ENCODE data around the gene SYNDIG1L. TPM values are rescaled to one million over a fixed set of nuclear protein-coding genes. Genes with fewer than 3 reads are reported as not detected.

The SYNDIG1L gene
- total and polyA plus RNA-seq, 10 of the 15 experiments (the other 5 are each of a cell fraction or from before 2014, with no cell fraction given) = 0.04 TPM; not detected in 9

Other genes starting within 250 kb of the SYNDIG1L start
- not detected in 2 replicates for gene VSX2, start 186.8 kb downstream of the SYNDIG1L start, total RNA-seq (2014; rRNA removed)
- gene VSX2, start 186.8 kb downstream of the SYNDIG1L start, total RNA-seq (2014; rRNA removed; fragmentation: Illumina TruSeq; extraction: Trizol) = not detected in 2 replicates
- not detected in 2 replicates for gene VSX2, start 186.8 kb downstream of the SYNDIG1L start, total RNA-seq (2021)
- gene VSX2, start 186.8 kb downstream of the SYNDIG1L start, polyA plus RNA-seq (2011; rRNA removed) = 0.04 TPM in 1 of 2 replicates, not detected in the other
- gene VSX2, start 186.8 kb downstream of the SYNDIG1L start, polyA plus RNA-seq (2014; fragmentation: Illumina TruSeq; extraction: Trizol) = not detected in 2 replicates
- gene VSX2, start 186.8 kb downstream of the SYNDIG1L start, polyA plus RNA-seq (2014; fragmentation: Nextera tagmentation; extraction: Ambion mirVana) = not detected
- gene VSX2, start 186.8 kb downstream of the SYNDIG1L start, polyA plus RNA-seq (2014; rRNA removed) = 0.05 TPM in 1 of 2 replicates, not detected in the other
- under 1 TPM in 1 of 2 experiments, not detected in 1; 0.05 TPM for gene VSX2, start 186.8 kb downstream of the SYNDIG1L start, polyA plus RNA-seq (2016; fragmentation: Nextera tagmentation; extraction: Ambion mirVana)
- gene ABCD4, start 123.3 kb downstream of the SYNDIG1L start, total RNA-seq (2014; rRNA removed) = 26.4 and 30.0 TPM in 2 replicates
- gene ABCD4, start 123.3 kb downstream of the SYNDIG1L start, total RNA-seq (2014; rRNA removed; fragmentation: Illumina TruSeq; extraction: Trizol) = 12.3 and 12.9 TPM in 2 replicates
- 26.1 and 29.5 TPM in 2 replicates for gene ABCD4, start 123.3 kb downstream of the SYNDIG1L start, total RNA-seq (2021)
- 14.4 and 17.9 TPM in 2 replicates for gene ABCD4, start 123.3 kb downstream of the SYNDIG1L start, polyA plus RNA-seq (2011; rRNA removed)
- gene ABCD4, start 123.3 kb downstream of the SYNDIG1L start, polyA plus RNA-seq (2014; fragmentation: Illumina TruSeq; extraction: Trizol) = 12.9 and 22.5 TPM in 2 replicates
- gene ABCD4, start 123.3 kb downstream of the SYNDIG1L start, polyA plus RNA-seq (2014; fragmentation: Nextera tagmentation; extraction: Ambion mirVana) = 1 to 10 TPM; 5.7 to 6.2 TPM
- gene ABCD4, start 123.3 kb downstream of the SYNDIG1L start, polyA plus RNA-seq (2014; rRNA removed) = 24.2 and 29.0 TPM in 2 replicates
- 10 to 100 TPM; 24.2 to 24.7 TPM for gene ABCD4, start 123.3 kb downstream of the SYNDIG1L start, polyA plus RNA-seq (2016; fragmentation: Nextera tagmentation; extraction: Ambion mirVana)
- gene VRTN, start 77.7 kb downstream of the SYNDIG1L start, total RNA-seq (2014; rRNA removed) = not detected in 2 replicates
- not detected in 2 replicates for gene VRTN, start 77.7 kb downstream of the SYNDIG1L start, total RNA-seq (2014; rRNA removed; fragmentation: Illumina TruSeq; extraction: Trizol)
- gene VRTN, start 77.7 kb downstream of the SYNDIG1L start, total RNA-seq (2021) = 0.05 and 0.31 TPM in 2 replicates
- gene VRTN, start 77.7 kb downstream of the SYNDIG1L start, polyA plus RNA-seq (2011; rRNA removed) = not detected in 2 replicates
- not detected in 2 replicates for gene VRTN, start 77.7 kb downstream of the SYNDIG1L start, polyA plus RNA-seq (2014; fragmentation: Illumina TruSeq; extraction: Trizol)
- gene VRTN, start 77.7 kb downstream of the SYNDIG1L start, polyA plus RNA-seq (2014; fragmentation: Nextera tagmentation; extraction: Ambion mirVana) = not detected
- not detected in 2 replicates for gene VRTN, start 77.7 kb downstream of the SYNDIG1L start, polyA plus RNA-seq (2014; rRNA removed)
- gene VRTN, start 77.7 kb downstream of the SYNDIG1L start, polyA plus RNA-seq (2016; fragmentation: Nextera tagmentation; extraction: Ambion mirVana) = not detected
- gene NPC2, start 67.1 kb upstream of the SYNDIG1L start, total RNA-seq (2014; rRNA removed) = 65.1 and 68.8 TPM in 2 replicates
- gene NPC2, start 67.1 kb upstream of the SYNDIG1L start, total RNA-seq (2014; rRNA removed; fragmentation: Illumina TruSeq; extraction: Trizol) = 40.6 and 44.4 TPM in 2 replicates
- gene NPC2, start 67.1 kb upstream of the SYNDIG1L start, total RNA-seq (2021) = 29.5 and 34.2 TPM in 2 replicates
- 39.2 and 62.6 TPM in 2 replicates for gene NPC2, start 67.1 kb upstream of the SYNDIG1L start, polyA plus RNA-seq (2011; rRNA removed)
- 41.1 and 55.6 TPM in 2 replicates for gene NPC2, start 67.1 kb upstream of the SYNDIG1L start, polyA plus RNA-seq (2014; fragmentation: Illumina TruSeq; extraction: Trizol)
- 100 to 1,000 TPM in 1 of 2 experiments, 10 to 100 TPM in 1; 77.8 to 109 TPM for gene NPC2, start 67.1 kb upstream of the SYNDIG1L start, polyA plus RNA-seq (2014; fragmentation: Nextera tagmentation; extraction: Ambion mirVana)
- gene NPC2, start 67.1 kb upstream of the SYNDIG1L start, polyA plus RNA-seq (2014; rRNA removed) = 81.5 and 85.1 TPM in 2 replicates
- gene NPC2, start 67.1 kb upstream of the SYNDIG1L start, polyA plus RNA-seq (2016; fragmentation: Nextera tagmentation; extraction: Ambion mirVana) = 10 to 100 TPM; 40.6 to 44.7 TPM
- gene ISCA2, start 67.6 kb upstream of the SYNDIG1L start, total RNA-seq (2014; rRNA removed) = 25.1 and 33.5 TPM in 2 replicates
- 15.2 and 16.7 TPM in 2 replicates for gene ISCA2, start 67.6 kb upstream of the SYNDIG1L start, total RNA-seq (2014; rRNA removed; fragmentation: Illumina TruSeq; extraction: Trizol)
- 32.7 and 34.5 TPM in 2 replicates for gene ISCA2, start 67.6 kb upstream of the SYNDIG1L start, total RNA-seq (2021)
- 42.3 and 50.9 TPM in 2 replicates for gene ISCA2, start 67.6 kb upstream of the SYNDIG1L start, polyA plus RNA-seq (2011; rRNA removed)
- 32.3 and 41.6 TPM in 2 replicates for gene ISCA2, start 67.6 kb upstream of the SYNDIG1L start, polyA plus RNA-seq (2014; fragmentation: Illumina TruSeq; extraction: Trizol)
- 10 to 100 TPM in 1 of 2 experiments, 1 to 10 TPM in 1; 7.5 to 22.5 TPM for gene ISCA2, start 67.6 kb upstream of the SYNDIG1L start, polyA plus RNA-seq (2014; fragmentation: Nextera tagmentation; extraction: Ambion mirVana)
- 34.0 and 46.5 TPM in 2 replicates for gene ISCA2, start 67.6 kb upstream of the SYNDIG1L start, polyA plus RNA-seq (2014; rRNA removed)
- 100 to 1,000 TPM; 104 to 116 TPM for gene ISCA2, start 67.6 kb upstream of the SYNDIG1L start, polyA plus RNA-seq (2016; fragmentation: Nextera tagmentation; extraction: Ambion mirVana)
- gene LTBP2, start 186.0 kb upstream of the SYNDIG1L start, total RNA-seq (2014; rRNA removed) = 0.06 and 0.16 TPM in 2 replicates
- gene LTBP2, start 186.0 kb upstream of the SYNDIG1L start, total RNA-seq (2014; rRNA removed; fragmentation: Illumina TruSeq; extraction: Trizol) = under 0.01 TPM in 1 of 2 replicates, not detected in the other
- gene LTBP2, start 186.0 kb upstream of the SYNDIG1L start, total RNA-seq (2021) = 0.10 and 0.16 TPM in 2 replicates
- gene LTBP2, start 186.0 kb upstream of the SYNDIG1L start, polyA plus RNA-seq (2011; rRNA removed) = 0.05 and 0.10 TPM in 2 replicates
- gene LTBP2, start 186.0 kb upstream of the SYNDIG1L start, polyA plus RNA-seq (2014; fragmentation: Illumina TruSeq; extraction: Trizol) = 0.03 TPM in 1 of 2 replicates, not detected in the other
- under 1 TPM; 0.05 to 0.07 TPM for gene LTBP2, start 186.0 kb upstream of the SYNDIG1L start, polyA plus RNA-seq (2014; fragmentation: Nextera tagmentation; extraction: Ambion mirVana)
- 0.05 and 0.20 TPM in 2 replicates for gene LTBP2, start 186.0 kb upstream of the SYNDIG1L start, polyA plus RNA-seq (2014; rRNA removed)
- gene LTBP2, start 186.0 kb upstream of the SYNDIG1L start, polyA plus RNA-seq (2016; fragmentation: Nextera tagmentation; extraction: Ambion mirVana) = under 1 TPM; 0.08 to 0.23 TPM

Measured in GM12878 (cell line).